PC-3 (cell line): Measurements from ENCODE around the gene CSPG4. TPM values are rescaled to one million over a fixed set of nuclear protein-coding genes. Genes with fewer than 3 reads are reported as not detected.

ENCODE experiments used
- ATAC-seq: fragments of 200-7000 bp; cut with Tn5 transposase; 2 replicates; pipeline ENCODE4 v1.9.1; 2020; ENCODE audit warnings: mild to moderate bottlenecking, moderate library complexity
- BruUV-seq: library from RNA; stranded (reverse); fragments of 400-500 nt; replicated peaks from 2 replicates; lab custom pipeline; 2021; lab: Mats Ljungman, UMichigan
- CTCF ChIA-PET: fragments of 300-600 bp; sonication (Branson Sonifier 250); formaldehyde crosslinking; loops from one replicate; lab custom pipeline; 2022; ENCODE audit warnings: antibody characterized with exemption; lab: Charles Lee
- POLR2A ChIA-PET: fragments of 300-600 bp; sonication (Branson Sonifier 250); formaldehyde crosslinking; loops from one replicate; lab custom pipeline; 2022; ENCODE audit warnings: antibody characterized with exemption; ENCODE audit not compliant: unreplicated experiment; lab: Charles Lee
- DNase-seq: peaks from one replicate; pipeline ENCODE4 v3.0.0-alpha.2; 2015
- H2AFZ ChIP-seq: fragments of 300-600 bp; sonication (generic); 2 replicates; pipeline ENCODE4 v1.6.0; 2016; ENCODE audit warnings: antibody characterized with exemption, low read length
- H3F3A ChIP-seq: fragments of 300-600 bp; sonication (generic); one replicate; pipeline ENCODE4 v1.6.0; 2017; ENCODE audit warnings: antibody characterized with exemption, low read length, control low read depth, mild to moderate bottlenecking; ENCODE audit not compliant: unreplicated experiment
- H3K27ac ChIP-seq: fragments of 300-600 bp; sonication (generic); 2 replicates; pipeline ENCODE4 v1.5.1; 2016; ENCODE audit warnings: mild to moderate bottlenecking, low read length
- H3K27me3 ChIP-seq: fragments of 300-600 bp; sonication (generic); 2 replicates; pipeline ENCODE4 v1.6.1; 2016; ENCODE audit warnings: low read length, mixed read lengths
- H3K36me3 ChIP-seq: fragments of 300-600 bp; sonication (generic); 2 replicates; pipeline ENCODE4 v1.6.1; 2016; ENCODE audit warnings: low read depth, mixed run types, low read length, mixed read lengths
- H3K4me1 ChIP-seq: fragments of 300-600 bp; sonication (generic); 2 replicates; pipeline ENCODE4 v1.5.1; 2016; ENCODE audit warnings: low read length; ENCODE audit not compliant: insufficient read depth
- H3K4me2 ChIP-seq: fragments of 300-600 bp; sonication (generic); 2 replicates; pipeline ENCODE4 v1.6.0; 2016; ENCODE audit warnings: low read length
- H3K4me3 ChIP-seq: fragments of 300-600 bp; sonication (generic); 2 replicates; pipeline ENCODE4 v1.5.1; 2016; ENCODE audit warnings: mild to moderate bottlenecking, low read length, mixed read lengths
- H3K79me2 ChIP-seq: fragments of 300-600 bp; sonication (generic); 2 replicates; pipeline ENCODE4 v1.6.1; 2017; ENCODE audit warnings: low read length, mixed read lengths
- H3K9ac ChIP-seq: fragments of 300-600 bp; sonication (generic); 2 replicates; pipeline ENCODE4 v1.6.0; 2016; ENCODE audit warnings: mild to moderate bottlenecking, low read length
- H3K9me2 ChIP-seq: fragments of 300-600 bp; sonication (generic); replicated peaks from 2 replicates; pipeline ENCODE4 v1.6.1; 2016; ENCODE audit warnings: mixed run types, low read length, mixed read lengths
- H3K9me3 ChIP-seq: fragments of 300-600 bp; sonication (generic); 2 replicates; pipeline ENCODE4 v1.6.1; 2016; ENCODE audit warnings: low read length, mixed read lengths
- H4K20me1 ChIP-seq: fragments of 300-600 bp; sonication (generic); 2 replicates; pipeline ENCODE4 v1.6.1; 2016; ENCODE audit warnings: low read length, mixed read lengths
- CTCF ChIP-seq: fragments of 300-600 bp; sonication (generic); conservative IDR thresholded peaks from 2 replicates; pipeline ENCODE4 v1.5.1; 2017; ENCODE audit warnings: antibody characterized with exemption, low read depth, mild to moderate bottlenecking, low read length
- EZH2 ChIP-seq: fragments of 300-600 bp; sonication (generic); IDR thresholded peaks from one replicate; pipeline ENCODE4 v1.6.1; 2017; ENCODE audit warnings: antibody characterized with exemption, mild to moderate bottlenecking, low read length; ENCODE audit not compliant: unreplicated experiment
- EZH2phosphoT487 ChIP-seq: fragments of 300-600 bp; sonication (generic); IDR thresholded peaks from 2 replicates; pipeline ENCODE4 v1.6.1; 2018; ENCODE audit warnings: mild to moderate bottlenecking, antibody characterized with exemption, low read length, borderline replicate concordance
- intact Hi-C: fragments of 100-400 bp; cut with micrococcal nuclease; formaldehyde crosslinking; loops from 2 replicates; pipeline ENCODE4 v1.9.0; 2023
- total RNA-seq: library from RNA; depleted of rRNA; stranded (reverse); fragments of >200 nt; gene quantifications from 2 replicates; pipeline ENCODE4 v1.2.3, GENCODE V29; 2014

CSPG4 gene
- total RNA-seq, 1 experiment from 2014 or later, result 2.0 TPM

- no TSS peak for BruUV-seq
- no peak overlapping the region for H3K9ac ChIP-seq
- TF ChIP-seq EZH2 (no peak), CTCF (no peak), EZH2phosphoT487 (no peak)
- ChIA-PET POLR2A (no interaction called here), CTCF (interaction anchor here (0.6 kb wide), 1 partner anchor 393 kb away, joined by 3 read pairs; no protein-coding TSS in a partner anchor)
- no peaks in the 10 kb centered on the region for H3K36me3 ChIP-seq
- H3K4me1 ChIP-seq, result no peaks in the 10 kb centered on the region
- H3F3A ChIP-seq, result no peaks in the 10 kb centered on the region
- H4K20me1 ChIP-seq, result no peaks in the 10 kb centered on the region
- ATAC-seq (no peak), DNase-seq (no peak)
- H3K27ac ChIP-seq, result no peak overlapping the region
- no peaks in the 10 kb centered on the region for H3K9me2 ChIP-seq
- H3K27me3 ChIP-seq, result no peaks in the 10 kb centered on the region
- H3K4me2 ChIP-seq, result no peak overlapping the region
- H3K4me3 ChIP-seq, result no peak overlapping the region
- intact Hi-C loops, result loop anchor here (10.0 kb wide), 1 partner anchor 198 kb away; no protein-coding TSS in a partner anchor
- no peaks in the 10 kb centered on the region for H3K79me2 ChIP-seq
- no peaks in the 10 kb centered on the region for H3K9me3 ChIP-seq
- H2AFZ ChIP-seq, result no peak overlapping the region
Observed at GRCh38 chr15:75727031-75727531, 14.4 kb upstream of the CSPG4 start.

- ATAC-seq (no peak), DNase-seq (no peak)
- Histone ChIP-seq H3K4me3 (no peak overlapping the region), H3K9me2 (no peaks in the 10 kb centered on the region), H3K36me3 (no peaks in the 10 kb centered on the region), H3K27ac (no peak overlapping the region), H4K20me1 (no peaks in the 10 kb centered on the region), H3K27me3 (no peaks in the 10 kb centered on the region), H2AFZ (no peak overlapping the region), H3K4me2 (no peak overlapping the region), H3F3A (no peaks in the 10 kb centered on the region), H3K4me1 (peaks cover 4% of the 10 kb centered on the region; the same call in 1 of the 2 replicates), H3K9me3 (no peaks in the 10 kb centered on the region), H3K79me2 (no peaks in the 10 kb centered on the region), H3K9ac (no peak overlapping the region)
- TF ChIP-seq EZH2, result no peak
- ChIA-PET CTCF (no interaction called here), POLR2A (no interaction called here)
- intact Hi-C loops, result loop anchor here (10.0 kb wide), 1 partner anchor 199 kb away; no protein-coding TSS in a partner anchor
- no TSS peak for BruUV-seq
Observed at GRCh38 chr15:75725719-75726607, 13.3 kb upstream of the CSPG4 start.

- H3K36me3 ChIP-seq, result no peaks in the 10 kb centered on the region
- ChIA-PET CTCF (no interaction called here), POLR2A (no interaction called here)
- no peaks in the 10 kb centered on the region for H3K79me2 ChIP-seq
- no peaks in the 10 kb centered on the region for H3K27me3 ChIP-seq
- no peaks in the 10 kb centered on the region for H3K9me2 ChIP-seq
- intact Hi-C loops, result loop anchor here (10.0 kb wide), 1 partner anchor 200 kb away; no protein-coding TSS in a partner anchor
- no peak for ATAC-seq
- peaks cover 8% of the 10 kb centered on the region; the same call in 1 of the 2 replicates for H3K4me1 ChIP-seq
- no peak for DNase-seq
- H4K20me1 ChIP-seq, result no peaks in the 10 kb centered on the region
- H3K27ac ChIP-seq, result no peak overlapping the region
- BruUV-seq, result no TSS peak
- no peaks in the 10 kb centered on the region for H3K9me3 ChIP-seq
- no peak overlapping the region for H3K4me3 ChIP-seq
- H3F3A ChIP-seq, result no peaks in the 10 kb centered on the region
- no peak overlapping the region for H3K9ac ChIP-seq
- no peak overlapping the region for H3K4me2 ChIP-seq
- TF ChIP-seq EZH2 (no peak), CTCF (no peak), EZH2phosphoT487 (no peak)
- no peak overlapping the region for H2AFZ ChIP-seq
Observed at GRCh38 chr15:75725006-75725718, 12.5 kb upstream of the CSPG4 start.
